GM11168 (cell line): ENCODE data around the gene PBX3.

ENCODE experiments used
- in situ Hi-C: fragments of 300-500 bp; cut with MboI; formaldehyde crosslinking; loops from one replicate; pipeline ENCODE4 v1.12.0; 2022; ENCODE audit warnings: low sequenced_read_pairs; ENCODE audit not compliant: unreplicated experiment

Gene PBX3

DNA sequence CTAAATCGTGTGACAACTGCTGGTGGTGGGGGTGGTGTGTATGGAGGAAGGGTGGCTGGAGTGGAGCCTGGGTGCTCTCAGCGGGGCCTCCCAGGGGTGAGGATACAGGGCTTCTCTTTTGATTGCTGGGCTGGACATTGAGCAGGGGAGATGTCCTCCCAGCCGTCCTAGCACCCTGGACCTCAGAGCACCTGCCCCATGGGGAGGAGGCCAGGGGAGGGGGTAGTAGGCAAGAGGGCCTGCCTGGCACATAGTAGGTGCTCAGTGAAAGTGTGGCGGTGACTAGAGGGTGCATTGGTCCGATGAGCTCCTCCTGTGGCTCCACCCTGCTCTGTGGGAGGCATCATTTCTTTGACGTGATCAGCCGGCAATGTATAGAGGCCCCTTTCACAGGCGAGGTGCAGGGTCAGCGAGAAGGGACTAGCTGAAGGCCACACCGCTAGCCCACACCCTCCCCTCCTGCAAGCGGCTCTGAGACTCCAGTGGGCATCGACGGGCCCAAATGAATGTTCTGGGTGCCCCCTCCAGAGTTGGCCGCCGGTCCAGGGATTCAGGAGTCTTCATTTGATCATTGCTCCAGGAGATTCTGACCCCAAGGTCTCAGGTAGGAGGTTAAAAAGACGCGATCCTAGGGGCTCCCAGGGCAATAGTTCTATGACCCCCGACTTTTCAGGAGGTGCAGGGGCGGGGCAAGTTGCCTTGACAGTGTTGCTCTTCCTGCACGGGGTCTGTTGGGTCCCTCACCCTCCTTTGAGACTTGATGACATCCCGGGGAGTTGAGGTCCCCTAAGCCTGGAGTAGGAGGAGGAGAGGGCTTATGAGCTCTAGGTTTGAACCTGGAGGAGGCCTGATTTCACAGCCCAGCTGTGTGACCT, 255.5 kb downstream of the PBX3 start:
- in situ Hi-C loops: no loop called here

DNA sequence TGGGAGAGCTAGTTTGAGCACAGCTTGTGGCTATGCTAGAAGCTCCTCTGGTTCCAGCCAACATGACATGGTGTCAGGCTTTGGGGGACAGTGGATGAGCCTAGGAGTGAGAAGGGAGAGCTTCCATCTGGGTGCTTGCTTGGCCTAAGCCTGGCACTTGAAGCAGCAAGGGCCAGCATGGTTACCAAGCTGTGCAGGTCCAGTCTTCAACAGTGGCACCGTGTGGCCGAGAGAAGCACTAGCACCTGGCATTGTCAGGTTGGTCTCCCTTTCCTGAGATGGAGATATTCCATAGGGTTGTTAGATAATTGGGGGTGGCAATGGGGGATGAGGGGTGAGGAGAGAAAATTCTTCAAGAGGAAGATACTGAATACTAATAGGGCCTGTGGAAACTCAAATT, 261.9 kb downstream of the PBX3 start:
- in situ Hi-C loops: no loop called here

DNA sequence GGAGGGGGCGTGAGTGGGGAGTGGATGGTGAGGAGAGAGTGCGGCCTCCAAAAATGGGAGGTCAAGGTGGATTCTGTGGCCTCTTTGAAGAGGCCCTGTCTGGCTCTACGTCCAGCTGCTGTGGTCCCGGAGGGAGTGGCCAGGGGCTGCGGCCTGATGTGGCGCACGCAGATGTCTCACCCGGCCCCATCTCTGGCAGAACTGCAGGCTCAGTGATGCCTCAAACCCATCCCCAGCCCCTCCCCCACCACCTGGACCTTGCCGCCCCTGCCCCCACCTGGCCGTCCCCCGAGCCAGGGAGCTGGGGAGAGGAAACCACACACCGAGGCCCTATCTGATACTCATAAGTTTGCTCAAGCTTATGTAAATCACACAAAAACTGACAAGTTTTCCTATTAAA, 267.6 kb downstream of the PBX3 start:
- in situ Hi-C loops: no loop called here

DNA sequence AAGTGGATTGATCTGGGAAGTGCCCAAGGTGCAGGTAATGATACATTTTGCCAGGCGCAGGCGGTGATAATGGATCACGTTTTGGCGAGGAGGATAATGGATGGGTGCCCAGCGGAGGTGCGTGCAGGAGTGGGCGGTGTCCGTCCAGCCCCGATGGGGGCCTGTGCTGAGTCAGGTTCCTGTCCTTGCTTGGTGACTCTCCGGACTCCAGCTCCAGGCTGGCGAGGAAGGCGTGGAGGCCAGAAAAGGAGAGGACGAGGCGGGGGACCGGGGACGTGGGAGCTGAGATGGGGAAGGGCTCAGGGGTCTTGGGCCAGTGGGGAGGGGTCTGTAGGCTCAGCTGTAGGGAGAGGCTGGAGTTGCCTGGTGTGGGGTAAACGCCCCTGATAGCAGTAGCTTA, 268.3 kb downstream of the PBX3 start:
- in situ Hi-C loops: no loop called here

DNA sequence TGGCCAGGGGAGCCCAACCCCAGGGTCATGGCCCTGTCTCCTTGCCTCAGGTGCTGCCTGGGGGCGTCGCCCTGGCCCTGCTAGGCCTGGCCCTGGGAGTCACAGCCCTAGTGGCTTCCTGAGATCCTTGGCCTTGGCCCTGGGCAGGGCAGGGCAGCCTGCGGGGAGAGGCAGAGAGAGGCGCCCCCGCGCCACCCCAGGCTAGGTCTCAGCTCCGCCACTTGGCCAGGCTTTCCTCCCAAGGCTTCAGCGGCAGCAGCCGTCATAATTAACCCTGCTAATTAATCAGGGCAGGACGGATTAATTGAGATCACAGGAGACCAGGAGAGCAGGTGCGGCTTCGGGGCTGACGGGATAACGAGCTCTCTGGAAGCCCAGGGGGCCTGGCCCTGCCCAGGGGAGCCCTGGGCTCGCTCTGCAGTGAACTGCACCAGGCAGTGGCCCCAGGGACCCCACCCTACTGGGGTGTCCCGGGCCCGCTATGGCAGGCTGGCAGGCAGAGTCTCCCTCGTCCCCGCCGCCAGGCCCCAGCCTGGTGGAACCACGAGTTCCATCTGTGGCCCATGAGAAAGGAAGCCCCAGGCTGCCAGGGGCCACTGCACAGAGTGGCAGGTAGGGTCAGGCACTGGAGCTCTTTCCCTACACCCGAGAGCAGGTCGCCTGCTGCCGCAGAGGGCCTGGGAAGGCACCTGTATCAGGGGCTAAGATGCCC, 269.6 kb downstream of the PBX3 start:
- in situ Hi-C loops: no loop called here
